ENCODE results near the gene SERPINB8. TPM values are rescaled to one million over a fixed set of nuclear protein-coding genes. Genes with fewer than 3 reads are reported as not detected.
A peak's percentile ranks its signal among the peaks of the same experiment; 100 is the strongest.

SERPINB8 gene
- total and polyA plus RNA-seq, 2 donors (not counting 3 experiments of a cell fraction or from before 2014, with no cell fraction given), result 15.3 to 25.7 TPM

GRCh38 chr18:63974991-63975390 lies 5.1 kb downstream of the SERPINB8 start:
- DNase-seq (ENCODE audit: low read depth, low spot score), result peak; percentile 39
- no peak overlapping the region for H3K4me3 ChIP-seq (replicated peaks in 1 of 3; ENCODE audit: insufficient read depth in 1 of 3, low read depth in 1 of 3, low read length in 3 of 3)
- no peak overlapping the region for H3K9ac ChIP-seq (replicated peaks; ENCODE audit: extremely low read depth, insufficient read depth, low read length)
- dilution Hi-C loops (cut with MboI; ENCODE audit: extremely low pct_ligation_motif_present, low sequenced_read_pairs), result no loop called here
- ChIA-PET POLR2A (no interaction called here), CTCF (interaction anchor here (0.6 to 5.2 kb wide), 3 partner anchors 11 to 456 kb away, joined by 4 to 61 read pairs (median 10); no protein-coding TSS in a partner anchor)
- H3K79me2 ChIP-seq (ENCODE audit: control insufficient read depth, insufficient read depth, low read length), result peaks cover 58% of the 10 kb centered on the region
- H3K9me1 ChIP-seq (replicated peaks; ENCODE audit: control insufficient read depth, extremely low read depth, insufficient read depth, low read length), result no peaks in the 10 kb centered on the region
- H3K27ac ChIP-seq (ENCODE audit: insufficient read depth, low read depth, low read length), result no peak overlapping the region
- H4K20me1 ChIP-seq (replicated peaks; ENCODE audit: control insufficient read depth, extremely low read depth, insufficient read depth, low read length), result no peaks in the 10 kb centered on the region
- no peaks in the 10 kb centered on the region for H3K9me3 ChIP-seq (replicated peaks; ENCODE audit: control insufficient read depth, insufficient read depth, low read length)
- TF ChIP-seq GATA2 (IDR thresholded peaks at IDR 0.05; ENCODE audit: insufficient read depth, insufficient read length, low read depth, low read length) (no peak), CTCF (IDR thresholded peaks at IDR 0.05; ENCODE audit: extremely low read depth in 1 of 2, insufficient read depth in 1 of 2, low read depth in 1 of 2, low read length in 2 of 2) (peak; percentile 3 to 22)
- H3K27me3 ChIP-seq (ENCODE audit: control insufficient read depth in 2 of 2, insufficient read depth in 2 of 2, low read length in 2 of 2), result no peaks in the 10 kb centered on the region
- peaks cover 0 to under 1% of the 10 kb centered on the region in 2 experiments for H3K36me3 ChIP-seq (ENCODE audit: control insufficient read depth in 2 of 2, extremely low read depth in 1 of 2, insufficient read depth in 2 of 2, low read length in 2 of 2)
- no peak overlapping the region for H3K4me2 ChIP-seq (ENCODE audit: insufficient read depth, low read length)
- FAIRE-seq, result no peak
- intact Hi-C loops (cut with micrococcal nuclease), result no loop called here
- no TSS peak for BruUV-seq (replicated peaks)
- H2AFZ ChIP-seq (ENCODE audit: low read depth, low read length), result no peak overlapping the region
- H3K4me1 ChIP-seq (ENCODE audit: control insufficient read depth, extremely low read depth, insufficient read depth, low read length), result peaks cover 10% of the 10 kb centered on the region

- no TSS peak for BruUV-seq (replicated peaks)
- TF ChIP-seq MAX (IDR thresholded peaks at IDR 0.05; ENCODE audit: insufficient read depth, insufficient read length) (no peak), EZH2 (IDR thresholded peaks at IDR 0.05; ENCODE audit: borderline replicate concordance, low read depth, low read length, severe bottlenecking) (no peak), MYC (IDR thresholded peaks at IDR 0.05; ENCODE audit: low read depth, low read length) (no peak), FOS (IDR thresholded peaks at IDR 0.05; ENCODE audit: borderline replicate concordance, insufficient read depth, low read length) (no peak), CTCF (IDR thresholded peaks at IDR 0.05; ENCODE audit: extremely low read depth in 1 of 2, insufficient read depth in 1 of 2, low read depth in 1 of 2, low read length in 2 of 2) (no peak), GATA2 (IDR thresholded peaks at IDR 0.05; ENCODE audit: insufficient read depth, insufficient read length, low read depth, low read length) (no peak), POLR2AphosphoS5 (IDR thresholded peaks at IDR 0.05; ENCODE audit: insufficient read depth, low read depth, low read length) (no peak), JUN (IDR thresholded peaks at IDR 0.05; ENCODE audit: borderline replicate concordance, insufficient read depth, insufficient read length, low read depth) (no peak), POLR2A (IDR thresholded peaks at IDR 0.05; ENCODE audit: low read depth, low read length) (no peak)
- Histone ChIP-seq H3K4me1 (ENCODE audit: control insufficient read depth, extremely low read depth, insufficient read depth, low read length) (peaks cover 10% of the 10 kb centered on the region), H3K9me1 (replicated peaks; ENCODE audit: control insufficient read depth, extremely low read depth, insufficient read depth, low read length) (no peaks in the 10 kb centered on the region), H3K9me3 (replicated peaks; ENCODE audit: control insufficient read depth, insufficient read depth, low read length) (no peaks in the 10 kb centered on the region), H3K27me3 (ENCODE audit: control insufficient read depth in 2 of 2, insufficient read depth in 2 of 2, low read length in 2 of 2) (no peaks in the 10 kb centered on the region), H3K36me3 (ENCODE audit: control insufficient read depth in 2 of 2, extremely low read depth in 1 of 2, insufficient read depth in 2 of 2, low read length in 2 of 2) (peaks cover 2 to 3% of the 10 kb centered on the region in 2 experiments), H3K79me2 (ENCODE audit: control insufficient read depth, insufficient read depth, low read length) (peaks cover 58% of the 10 kb centered on the region), H3K4me3 (replicated peaks in 1 of 3; ENCODE audit: insufficient read depth in 1 of 3, low read depth in 1 of 3, low read length in 3 of 3) (no peak overlapping the region), H3K4me2 (ENCODE audit: insufficient read depth, low read length) (no peak overlapping the region), H4K20me1 (replicated peaks; ENCODE audit: control insufficient read depth, extremely low read depth, insufficient read depth, low read length) (no peaks in the 10 kb centered on the region), H2AFZ (ENCODE audit: low read depth, low read length) (no peak overlapping the region), H3K27ac (ENCODE audit: insufficient read depth, low read depth, low read length) (no peak overlapping the region), H3K9ac (replicated peaks; ENCODE audit: extremely low read depth, insufficient read depth, low read length) (no peak overlapping the region)
- DNase-seq (ENCODE audit: low read depth, low spot score), result no peak
- no peak for FAIRE-seq
- ChIA-PET POLR2A (no interaction called here), CTCF (interaction anchor here (2.2 to 5.2 kb wide), 2 partner anchors 12 to 457 kb away, joined by 10 to 61 read pairs; no protein-coding TSS in a partner anchor)
- dilution Hi-C loops (cut with MboI; ENCODE audit: extremely low pct_ligation_motif_present, low sequenced_read_pairs), result no loop called here
- intact Hi-C loops (cut with micrococcal nuclease), result no loop called here
Observed at GRCh38 chr18:63975628-63976027, 5.7 kb downstream of the SERPINB8 start.
